T-helper 2 cell treated with Interferon-gamma antibody and Interleukin-4, amounts not matched to agents 5 μg/mL and 100 μg/mL, for 36 hours (primary cell): ENCODE data around the gene MTPN.

Source experiments
- DNase-seq: peaks from one replicate; pipeline ENCODE4 v3.0.0; 2021; ENCODE audit warnings: low spot score
- H3K27ac Mint-ChIP-seq: one replicate; pipeline ENCODE4 v1.8.0; 2021; ENCODE audit warnings: mild to moderate bottlenecking, mixed read lengths
- H3K27me3 Mint-ChIP-seq: one replicate; pipeline ENCODE4 v1.8.0; 2021; ENCODE audit warnings: low read depth, mixed read lengths
- H3K36me3 Mint-ChIP-seq: one replicate; pipeline ENCODE4 v1.8.0; 2021; ENCODE audit warnings: low read depth, mixed read lengths
- H3K4me1 Mint-ChIP-seq: one replicate; pipeline ENCODE4 v1.8.0; 2021; ENCODE audit warnings: low read depth, mixed read lengths
- H3K4me3 Mint-ChIP-seq: one replicate; pipeline ENCODE4 v1.8.0; 2022; ENCODE audit warnings: mild to moderate bottlenecking, moderate library complexity, mixed read lengths
- H3K9me3 Mint-ChIP-seq: one replicate; pipeline ENCODE4 v1.8.0; 2021; ENCODE audit warnings: mixed read lengths

The MTPN gene

GRCh38 chr7:135958173-135958572 is 19.0 kb downstream of the MTPN start:
- H3K9me3 Mint-ChIP-seq, result no peaks in the 10 kb centered on the region
- DNase-seq, result no peak
- peaks cover 16% of the 10 kb centered on the region for H3K36me3 Mint-ChIP-seq
- H3K4me1 Mint-ChIP-seq, result peaks cover 18% of the 10 kb centered on the region
- no peak overlapping the region for H3K4me3 Mint-ChIP-seq
- H3K27ac Mint-ChIP-seq, result no peak overlapping the region
- H3K27me3 Mint-ChIP-seq, result no peaks in the 10 kb centered on the region

GRCh38 chr7:135957627-135958026 is 19.5 kb downstream of the MTPN start:
- no peaks in the 10 kb centered on the region for H3K27me3 Mint-ChIP-seq
- H3K27ac Mint-ChIP-seq, result no peak overlapping the region
- DNase-seq, result no peak
- no peak overlapping the region for H3K4me3 Mint-ChIP-seq
- no peaks in the 10 kb centered on the region for H3K9me3 Mint-ChIP-seq
- peaks cover 18% of the 10 kb centered on the region for H3K36me3 Mint-ChIP-seq
- peaks cover 19% of the 10 kb centered on the region for H3K4me1 Mint-ChIP-seq

- Mint-ChIP-seq H3K4me3 (no peak overlapping the region), H3K27me3 (no peaks in the 10 kb centered on the region), H3K36me3 (peaks cover 27% of the 10 kb centered on the region), H3K27ac (no peak overlapping the region), H3K4me1 (peaks cover 18% of the 10 kb centered on the region), H3K9me3 (no peaks in the 10 kb centered on the region)
- DNase-seq, result no peak
Measured at GRCh38 chr7:135956393-135956792, 20.8 kb downstream of the MTPN start.

GRCh38 chr7:135950972-135951371 is 26.2 kb downstream of the MTPN start:
- H3K36me3 Mint-ChIP-seq, result peaks cover 57% of the 10 kb centered on the region
- no peaks in the 10 kb centered on the region for H3K9me3 Mint-ChIP-seq
- DNase-seq, result no peak
- H3K4me3 Mint-ChIP-seq, result no peak overlapping the region
- peaks cover 15% of the 10 kb centered on the region for H3K4me1 Mint-ChIP-seq
- H3K27me3 Mint-ChIP-seq, result no peaks in the 10 kb centered on the region
- no peak overlapping the region for H3K27ac Mint-ChIP-seq

GRCh38 chr7:135950429-135950828 is 26.7 kb downstream of the MTPN start:
- DNase-seq, result no peak
- Mint-ChIP-seq H3K27ac (no peak overlapping the region), H3K9me3 (no peaks in the 10 kb centered on the region), H3K4me1 (peaks cover 15% of the 10 kb centered on the region), H3K4me3 (no peak overlapping the region), H3K36me3 (peaks cover 55% of the 10 kb centered on the region), H3K27me3 (no peaks in the 10 kb centered on the region)

- H3K27ac Mint-ChIP-seq, result no peak overlapping the region
- peaks cover 2% of the 10 kb centered on the region for H3K4me1 Mint-ChIP-seq
- DNase-seq, result no peak
- H3K27me3 Mint-ChIP-seq, result no peaks in the 10 kb centered on the region
- H3K4me3 Mint-ChIP-seq, result no peak overlapping the region
- no peaks in the 10 kb centered on the region for H3K9me3 Mint-ChIP-seq
- H3K36me3 Mint-ChIP-seq, result peaks cover 37% of the 10 kb centered on the region
Measured at GRCh38 chr7:135946289-135947055, 30.7 kb downstream of the MTPN start.

GRCh38 chr7:135944753-135945152 is 32.4 kb downstream of the MTPN start:
- peaks cover 6% of the 10 kb centered on the region for H3K4me1 Mint-ChIP-seq
- H3K9me3 Mint-ChIP-seq, result no peaks in the 10 kb centered on the region
- H3K27me3 Mint-ChIP-seq, result no peaks in the 10 kb centered on the region
- H3K36me3 Mint-ChIP-seq, result peaks cover 25% of the 10 kb centered on the region
- no peak for DNase-seq
- no peak overlapping the region for H3K4me3 Mint-ChIP-seq
- H3K27ac Mint-ChIP-seq, result no peak overlapping the region

- peaks cover 14% of the 10 kb centered on the region for H3K36me3 Mint-ChIP-seq
- no peak overlapping the region for H3K4me3 Mint-ChIP-seq
- peaks cover 11% of the 10 kb centered on the region for H3K4me1 Mint-ChIP-seq
- no peak for DNase-seq
- H3K27ac Mint-ChIP-seq, result no peak overlapping the region
- H3K27me3 Mint-ChIP-seq, result no peaks in the 10 kb centered on the region
- no peaks in the 10 kb centered on the region for H3K9me3 Mint-ChIP-seq
Measured at GRCh38 chr7:135943134-135943879, 33.9 kb downstream of the MTPN start.

- no peak overlapping the region for H3K4me3 Mint-ChIP-seq
- peaks cover 12% of the 10 kb centered on the region for H3K4me1 Mint-ChIP-seq
Measured at GRCh38 chr7:135942614-135943013, 34.5 kb downstream of the MTPN start.

GRCh38 chr7:135940077-135941075 is 36.8 kb downstream of the MTPN start:
- no peak overlapping the region for H3K27ac Mint-ChIP-seq

More at GRCh38 chr7:135942614-135943013, 34.5 kb downstream of the MTPN start:
- no peaks in the 10 kb centered on the region for H3K27me3 Mint-ChIP-seq
- H3K36me3 Mint-ChIP-seq, result peaks cover 10% of the 10 kb centered on the region
- no peak overlapping the region for H3K27ac Mint-ChIP-seq
- no peaks in the 10 kb centered on the region for H3K9me3 Mint-ChIP-seq
- no peak for DNase-seq

GRCh38 chr7:135939261-135939812 is 37.8 kb downstream of the MTPN start:
- DNase-seq, result no peak
- Mint-ChIP-seq H3K4me3 (no peak overlapping the region), H3K4me1 (peaks cover 21% of the 10 kb centered on the region), H3K9me3 (no peaks in the 10 kb centered on the region), H3K27me3 (no peaks in the 10 kb centered on the region), H3K27ac (no peak overlapping the region), H3K36me3 (peaks cover 1% of the 10 kb centered on the region)

More at GRCh38 chr7:135940077-135941075, 36.8 kb downstream of the MTPN start:
- DNase-seq, result no peak
- Mint-ChIP-seq H3K36me3 (peaks cover 1% of the 10 kb centered on the region), H3K9me3 (no peaks in the 10 kb centered on the region), H3K4me3 (no peak overlapping the region), H3K27me3 (no peaks in the 10 kb centered on the region), H3K4me1 (peaks cover 17% of the 10 kb centered on the region)

GRCh38 chr7:135938563-135938962 is 38.6 kb downstream of the MTPN start:
- H3K36me3 Mint-ChIP-seq, result peaks cover 1% of the 10 kb centered on the region
- peaks cover 26% of the 10 kb centered on the region for H3K4me1 Mint-ChIP-seq
- no peak overlapping the region for H3K27ac Mint-ChIP-seq
- H3K9me3 Mint-ChIP-seq, result no peaks in the 10 kb centered on the region
- H3K27me3 Mint-ChIP-seq, result no peaks in the 10 kb centered on the region
- H3K4me3 Mint-ChIP-seq, result no peak overlapping the region
- DNase-seq, result no peak

- Mint-ChIP-seq H3K4me1 (peaks cover 30% of the 10 kb centered on the region), H3K9me3 (no peaks in the 10 kb centered on the region), H3K27ac (no peak overlapping the region), H3K4me3 (no peak overlapping the region), H3K36me3 (peaks cover 1% of the 10 kb centered on the region), H3K27me3 (no peaks in the 10 kb centered on the region)
- no peak for DNase-seq
Measured at GRCh38 chr7:135938086-135938485, 39.1 kb downstream of the MTPN start.
